Measurements from ENCODE around the gene KLK13.

Gene KLK13

DNA sequence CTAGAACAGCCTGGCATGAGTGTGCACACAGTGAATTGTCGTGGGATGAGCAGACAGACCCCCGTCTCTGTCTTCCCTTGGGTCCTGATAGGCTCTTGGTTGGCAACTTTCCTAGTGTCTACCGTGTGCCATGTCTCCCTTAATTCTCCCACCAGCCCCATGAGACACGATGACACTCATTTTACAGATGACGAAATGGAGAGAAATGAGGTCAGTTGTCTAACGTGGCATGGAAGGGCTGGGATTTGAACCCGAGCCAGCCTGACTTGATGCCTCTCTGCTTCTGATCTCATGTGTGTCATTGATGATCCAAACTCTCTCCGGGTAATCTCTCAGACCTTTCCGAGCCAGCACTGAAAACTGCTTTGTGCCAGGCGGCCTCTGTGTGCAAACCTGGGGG, 26.2 kb upstream of the KLK13 start:
- H3K79me2 ChIP-seq (ENCODE audit: low read length) = no peaks in the 10 kb centered on the region
- H3K9ac ChIP-seq (ENCODE audit: low read length) = no peak overlapping the region
- H3K27ac ChIP-seq (ENCODE audit: low read length) = no peak overlapping the region
- TF ChIP-seq EZH2phosphoT487 (IDR thresholded peaks at IDR 0.05; ENCODE audit: low read depth) = no peak
- TF ChIP-seq, protein P1, sequence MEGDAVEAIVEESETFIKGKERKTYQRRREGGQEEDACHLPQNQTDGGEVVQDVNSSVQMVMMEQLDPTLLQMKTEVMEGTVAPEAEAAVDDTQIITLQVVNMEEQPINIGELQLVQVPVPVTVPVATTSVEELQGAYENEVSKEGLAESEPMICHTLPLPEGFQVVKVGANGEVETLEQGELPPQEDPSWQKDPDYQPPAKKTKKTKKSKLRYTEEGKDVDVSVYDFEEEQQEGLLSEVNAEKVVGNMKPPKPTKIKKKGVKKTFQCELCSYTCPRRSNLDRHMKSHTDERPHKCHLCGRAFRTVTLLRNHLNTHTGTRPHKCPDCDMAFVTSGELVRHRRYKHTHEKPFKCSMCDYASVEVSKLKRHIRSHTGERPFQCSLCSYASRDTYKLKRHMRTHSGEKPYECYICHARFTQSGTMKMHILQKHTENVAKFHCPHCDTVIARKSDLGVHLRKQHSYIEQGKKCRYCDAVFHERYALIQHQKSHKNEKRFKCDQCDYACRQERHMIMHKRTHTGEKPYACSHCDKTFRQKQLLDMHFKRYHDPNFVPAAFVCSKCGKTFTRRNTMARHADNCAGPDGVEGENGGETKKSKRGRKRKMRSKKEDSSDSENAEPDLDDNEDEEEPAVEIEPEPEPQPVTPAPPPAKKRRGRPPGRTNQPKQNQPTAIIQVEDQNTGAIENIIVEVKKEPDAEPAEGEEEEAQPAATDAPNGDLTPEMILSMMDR (IDR thresholded peaks at IDR 0.05; ENCODE audit: low read depth, low read length) = no peak
- no peak overlapping the region for H3K4me3 ChIP-seq (ENCODE audit: low read length)
- H4K20me1 ChIP-seq (ENCODE audit: insufficient read depth, low read length) = peaks cover 3% of the 10 kb centered on the region; the same call in 1 of the 2 replicates
- no peaks in the 10 kb centered on the region for H3K36me3 ChIP-seq (replicated peaks; ENCODE audit: low read depth, low read length)
- no peaks in the 10 kb centered on the region for H3K9me3 ChIP-seq (ENCODE audit: insufficient read depth, low read length)
- no peak overlapping the region for H2AFZ ChIP-seq (ENCODE audit: low read depth, low read length)
- no peaks in the 10 kb centered on the region for H3K27me3 ChIP-seq (ENCODE audit: low read depth, low read length)
- H3K4me2 ChIP-seq (ENCODE audit: low read length) = no peak overlapping the region
- no peaks in the 10 kb centered on the region for H3K4me1 ChIP-seq (ENCODE audit: low read length)

DNA sequence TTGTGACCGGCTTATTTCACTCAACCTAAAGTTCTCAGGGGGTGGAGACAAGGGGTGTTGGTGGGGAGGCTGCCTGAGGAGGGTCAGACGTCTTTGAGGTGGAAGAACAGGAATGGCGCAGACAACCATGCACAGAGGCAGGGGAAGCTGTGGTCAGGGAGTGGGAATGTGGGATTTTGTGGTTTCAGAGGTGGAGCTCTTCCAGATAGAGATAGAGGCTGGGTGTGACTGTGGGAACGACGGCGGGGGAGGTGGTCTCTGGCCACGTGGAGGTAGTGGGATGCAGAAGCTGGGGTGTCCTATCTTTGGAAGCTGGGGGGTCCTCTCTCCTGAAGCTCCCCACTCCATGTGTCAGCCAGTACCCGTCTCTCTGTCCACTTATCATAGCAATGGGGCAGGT, 25.6 kb upstream of the KLK13 start:
- Histone ChIP-seq H3K27ac (ENCODE audit: low read length) (no peak overlapping the region), H3K9ac (ENCODE audit: low read length) (no peak overlapping the region), H3K4me2 (ENCODE audit: low read length) (no peak overlapping the region), H3K79me2 (ENCODE audit: low read length) (no peaks in the 10 kb centered on the region), H4K20me1 (ENCODE audit: insufficient read depth, low read length) (no peaks in the 10 kb centered on the region; the same call in 1 of the 2 replicates), H2AFZ (ENCODE audit: low read depth, low read length) (no peak overlapping the region), H3K4me3 (ENCODE audit: low read length) (no peak overlapping the region), H3K4me1 (ENCODE audit: low read length) (no peaks in the 10 kb centered on the region), H3K9me3 (ENCODE audit: insufficient read depth, low read length) (no peaks in the 10 kb centered on the region), H3K36me3 (replicated peaks; ENCODE audit: low read depth, low read length) (no peaks in the 10 kb centered on the region), H3K27me3 (ENCODE audit: low read depth, low read length) (no peaks in the 10 kb centered on the region)
- TF ChIP-seq, protein P1 (IDR thresholded peaks at IDR 0.05; ENCODE audit: low read depth, low read length) = no peak
- no peak for TF ChIP-seq EZH2phosphoT487 (IDR thresholded peaks at IDR 0.05; ENCODE audit: low read depth)

GRCh38 chr19:51089786-51090185, 24.9 kb upstream of the KLK13 start:
- no peaks in the 10 kb centered on the region for H3K79me2 ChIP-seq (ENCODE audit: low read length)
- no peaks in the 10 kb centered on the region for H3K9me3 ChIP-seq (ENCODE audit: insufficient read depth, low read length)
- no peak overlapping the region for H2AFZ ChIP-seq (ENCODE audit: low read depth, low read length)
- H3K9ac ChIP-seq (ENCODE audit: low read length) = no peak overlapping the region
- no peaks in the 10 kb centered on the region for H3K27me3 ChIP-seq (ENCODE audit: low read depth, low read length)
- H3K4me3 ChIP-seq (ENCODE audit: low read length) = no peak overlapping the region
- H3K4me2 ChIP-seq (ENCODE audit: low read length) = no peak overlapping the region
- TF ChIP-seq, protein P1 (IDR thresholded peaks at IDR 0.05; ENCODE audit: low read depth, low read length) = no peak
- TF ChIP-seq EZH2phosphoT487 (IDR thresholded peaks at IDR 0.05; ENCODE audit: low read depth) = no peak
- H3K27ac ChIP-seq (ENCODE audit: low read length) = no peak overlapping the region
- H3K36me3 ChIP-seq (replicated peaks; ENCODE audit: low read depth, low read length) = no peaks in the 10 kb centered on the region
- no peaks in the 10 kb centered on the region for H3K4me1 ChIP-seq (ENCODE audit: low read length)
- no peaks in the 10 kb centered on the region; the same call in 1 of the 2 replicates for H4K20me1 ChIP-seq (ENCODE audit: insufficient read depth, low read length)

- Histone ChIP-seq H3K36me3 (replicated peaks; ENCODE audit: low read depth, low read length) (no peaks in the 10 kb centered on the region), H3K4me2 (ENCODE audit: low read length) (no peak overlapping the region), H3K4me3 (ENCODE audit: low read length) (no peak overlapping the region), H4K20me1 (ENCODE audit: insufficient read depth, low read length) (no peaks in the 10 kb centered on the region; the same call in 1 of the 2 replicates), H3K9ac (ENCODE audit: low read length) (no peak overlapping the region), H3K27me3 (ENCODE audit: low read depth, low read length) (peaks cover 6% of the 10 kb centered on the region), H3K9me3 (ENCODE audit: insufficient read depth, low read length) (no peaks in the 10 kb centered on the region), H3K79me2 (ENCODE audit: low read length) (no peaks in the 10 kb centered on the region), H2AFZ (ENCODE audit: low read depth, low read length) (no peak overlapping the region), H3K4me1 (ENCODE audit: low read length) (no peaks in the 10 kb centered on the region), H3K27ac (ENCODE audit: low read length) (no peak overlapping the region)
- no peak for TF ChIP-seq EZH2phosphoT487 (IDR thresholded peaks at IDR 0.05; ENCODE audit: low read depth)
- TF ChIP-seq, protein P1 (IDR thresholded peaks at IDR 0.05; ENCODE audit: low read depth, low read length) = no peak
These were observed 21.4 kb upstream of the KLK13 start for GRCh38 chr19:51086153-51086850.
